Stimulated activated CD4-positive, alpha-beta T cell treated with anti-CD3 and anti-CD28 coated beads, Interleukin-12 subunit alpha, Interleukin-12 subunit beta, amount 100 ng/mL, for 24 hours (primary cell): ENCODE measurements around the gene RASIP1.
"Not testable (repeated sequence)": the region's sequence is repeated elsewhere in the genome, so short reads cannot be mapped to it uniquely, and the experiment has no call there.

Experiments
- DNase-seq, 2 experiments: peaks; one replicate each; pipeline ENCODE4 v3.0.0-alpha.2; 2020; ENCODE audit warnings: low read depth in 2 of 2

RASIP1 gene

GRCh38 chr19:48735031-48735615 lies 5.3 kb downstream of the RASIP1 start:
- no peak for DNase-seq

- no peak for DNase-seq
These were observed 5.8 kb downstream of the RASIP1 start for GRCh38 chr19:48734625-48735024.

- no peak for DNase-seq
These were observed 9.0 kb downstream of the RASIP1 start for GRCh38 chr19:48731452-48731851.

- DNase-seq: no peak
These were observed 11.3 kb downstream of the RASIP1 start for GRCh38 chr19:48728911-48729664.

- DNase-seq: no peak
These were observed 13.9 kb downstream of the RASIP1 start for GRCh38 chr19:48726556-48726955.

GRCh38 chr19:48724796-48725753 lies 15.3 kb downstream of the RASIP1 start:
- DNase-seq: no peak

GRCh38 chr19:48722196-48722708 lies 18.2 kb downstream of the RASIP1 start:
- DNase-seq: no peak

GRCh38 chr19:48720613-48721296 lies 19.7 kb downstream of the RASIP1 start:
- DNase-seq: peak; percentile 89 to 90

- no peak for DNase-seq
These were observed 20.2 kb downstream of the RASIP1 start for GRCh38 chr19:48720251-48720612.

- DNase-seq: no peak
These were observed 20.9 kb downstream of the RASIP1 start, which contains the start of gene MAMSTR for GRCh38 chr19:48719263-48720171. Gene MAMSTR, minus strand, starts transcription at chr19:48719725. Its CDS starts 694 bp downstream, at chr19:48719031.

GRCh38 chr19:48718711-48719231 lies 21.6 kb downstream of the RASIP1 start:
- DNase-seq: no peak

- DNase-seq: not testable (repeated sequence)
These were observed 22.3 kb downstream of the RASIP1 start for GRCh38 chr19:48718106-48718505.

- no peak for DNase-seq
These were observed 23.7 kb downstream of the RASIP1 start for GRCh38 chr19:48716562-48717291.

GRCh38 chr19:48715681-48716171 lies 24.7 kb downstream of the RASIP1 start:
- no peak for DNase-seq

GRCh38 chr19:48714759-48715675 lies 25.4 kb downstream of the RASIP1 start:
- DNase-seq: no peak

GRCh38 chr19:48713864-48714755 lies 26.3 kb downstream of the RASIP1 start:
- peak; percentile 92 to 98 for DNase-seq
